ENCODE results near the gene ZNF772. TPM values are rescaled to one million over a fixed set of nuclear protein-coding genes. Genes with fewer than 3 reads are reported as not detected.

Gene ZNF772
- polyA plus RNA-seq, 3 donors, result 0.32 to 1.2 (median 0.99) TPM

GRCh38 chr19:57515255-57515654 is 37.9 kb upstream of the ZNF772 start:
- Histone ChIP-seq H3K4me3 (replicated peaks in 1 of 3; ENCODE audit: low read depth in 2 of 3, low read length in 3 of 3) (no peak overlapping the region), H3K79me2 (ENCODE audit: insufficient read depth, low read length) (no peaks in the 10 kb centered on the region), H3K9me3 (replicated peaks in 1 of 2; ENCODE audit: control insufficient read depth in 1 of 2, insufficient read depth in 1 of 2, low read length in 2 of 2) (peaks cover 55 to 80% of the 10 kb centered on the region in 2 donors), H3K36me3 (replicated peaks in 1 of 2; ENCODE audit: control insufficient read depth in 1 of 2, insufficient read depth in 2 of 2, low read length in 2 of 2) (peaks cover 0 to 34% of the 10 kb centered on the region in 2 donors), H3K27me3 (ENCODE audit: control insufficient read depth in 2 of 2, insufficient read depth in 2 of 2, low read length in 2 of 2) (no peaks in the 10 kb centered on the region), H3K4me2 (replicated peaks; ENCODE audit: extremely low read depth, low read length, poor library complexity, severe bottlenecking) (no peak overlapping the region), H3K9ac (ENCODE audit: insufficient read depth, low read length, poor library complexity, severe bottlenecking) (no peak overlapping the region), H4K20me1 (ENCODE audit: insufficient read depth, low read length) (no peaks in the 10 kb centered on the region), H2AFZ (ENCODE audit: insufficient read depth, low read depth, low read length, poor library complexity, severe bottlenecking) (no peak overlapping the region), H3K4me1 (ENCODE audit: control insufficient read depth in 1 of 2, insufficient read depth in 2 of 2, low read length in 2 of 2) (no peaks in the 10 kb centered on the region), H3K27ac (ENCODE audit: low read depth in 1 of 2, low read length in 2 of 2) (no peak overlapping the region)
- Mint-ChIP-seq H3K4me1 (no peaks in the 10 kb centered on the region), H3K4me3 (no peak overlapping the region), H3K36me3 (peaks cover 4 to 19% of the 10 kb centered on the region in 2 donors), H3K9me3 (peaks cover 34 to 85% (median 74%) of the 10 kb centered on the region in 7 donors), H3K27me3 (ENCODE audit: low read depth in 3 of 3) (no peaks in the 10 kb centered on the region), H3K27ac (no peak overlapping the region)
- intact Hi-C loops (cut with micrococcal nuclease), result no loop called here
- WGBS (ENCODE audit: insufficient coverage), result 78% methylated on average over 5 of the region's 5 CpGs
- no peak for DNase-seq
- TF ChIP-seq CTCF (IDR thresholded peaks at IDR 0.05), result no peak

- Mint-ChIP-seq H3K27me3 (ENCODE audit: low read depth in 3 of 3) (no peaks in the 10 kb centered on the region), H3K9me3 (peaks cover 37 to 88% (median 80%) of the 10 kb centered on the region in 7 donors), H3K36me3 (peaks cover 15 to 26% of the 10 kb centered on the region in 2 donors), H3K4me1 (no peaks in the 10 kb centered on the region), H3K4me3 (no peak overlapping the region), H3K27ac (no peak overlapping the region)
- Histone ChIP-seq H3K36me3 (replicated peaks in 1 of 2; ENCODE audit: control insufficient read depth in 1 of 2, insufficient read depth in 2 of 2, low read length in 2 of 2) (peaks cover 0 to 34% of the 10 kb centered on the region in 2 donors), H4K20me1 (ENCODE audit: insufficient read depth, low read length) (no peaks in the 10 kb centered on the region), H3K4me2 (replicated peaks; ENCODE audit: extremely low read depth, low read length, poor library complexity, severe bottlenecking) (no peak overlapping the region), H2AFZ (ENCODE audit: insufficient read depth, low read depth, low read length, poor library complexity, severe bottlenecking) (no peak overlapping the region), H3K79me2 (ENCODE audit: insufficient read depth, low read length) (no peaks in the 10 kb centered on the region), H3K27me3 (ENCODE audit: control insufficient read depth in 2 of 2, insufficient read depth in 2 of 2, low read length in 2 of 2) (no peaks in the 10 kb centered on the region), H3K9me3 (replicated peaks in 1 of 2; ENCODE audit: control insufficient read depth in 1 of 2, insufficient read depth in 1 of 2, low read length in 2 of 2) (peaks cover 47 to 96% of the 10 kb centered on the region in 2 donors), H3K27ac (ENCODE audit: low read depth in 1 of 2, low read length in 2 of 2) (no peak overlapping the region), H3K9ac (ENCODE audit: insufficient read depth, low read length, poor library complexity, severe bottlenecking) (no peak overlapping the region), H3K4me3 (replicated peaks in 1 of 3; ENCODE audit: low read depth in 2 of 3, low read length in 3 of 3) (peak overlapping the region in 1 of 3 experiments; percentile 34), H3K4me1 (ENCODE audit: control insufficient read depth in 1 of 2, insufficient read depth in 2 of 2, low read length in 2 of 2) (no peaks in the 10 kb centered on the region)
- DNase-seq, result no peak
- no peak for TF ChIP-seq CTCF (IDR thresholded peaks at IDR 0.05)
- intact Hi-C loops (cut with micrococcal nuclease), result no loop called here
- 100% methylated on average over 5 of the region's 6 CpGs for WGBS (ENCODE audit: insufficient coverage)
These were observed 35.5 kb upstream of the ZNF772 start for GRCh38 chr19:57512845-57513244.
